PC-3 (cell line): ENCODE results near the gene PYGO1. TPM values are rescaled to one million over a fixed set of nuclear protein-coding genes. Genes with fewer than 3 reads are reported as not detected.

Experiments used
- ATAC-seq: fragments of 200-7000 bp; cut with Tn5 transposase; 2 replicates; pipeline ENCODE4 v1.9.1; 2020; ENCODE audit warnings: mild to moderate bottlenecking, moderate library complexity
- BruUV-seq: library from RNA; stranded (reverse); fragments of 400-500 nt; replicated peaks from 2 replicates; lab custom pipeline; 2021; lab: Mats Ljungman, UMichigan
- CTCF ChIA-PET: fragments of 300-600 bp; sonication (Branson Sonifier 250); formaldehyde crosslinking; loops from one replicate; lab custom pipeline; 2022; ENCODE audit warnings: antibody characterized with exemption; lab: Charles Lee
- POLR2A ChIA-PET: fragments of 300-600 bp; sonication (Branson Sonifier 250); formaldehyde crosslinking; loops from one replicate; lab custom pipeline; 2022; ENCODE audit warnings: antibody characterized with exemption; ENCODE audit not compliant: unreplicated experiment; lab: Charles Lee
- DNase-seq: peaks from one replicate; pipeline ENCODE4 v3.0.0-alpha.2; 2015
- H2AFZ ChIP-seq: fragments of 300-600 bp; sonication (generic); 2 replicates; pipeline ENCODE4 v1.6.0; 2016; ENCODE audit warnings: antibody characterized with exemption, low read length
- H3F3A ChIP-seq: fragments of 300-600 bp; sonication (generic); one replicate; pipeline ENCODE4 v1.6.0; 2017; ENCODE audit warnings: antibody characterized with exemption, low read length, control low read depth, mild to moderate bottlenecking; ENCODE audit not compliant: unreplicated experiment
- H3K27ac ChIP-seq: fragments of 300-600 bp; sonication (generic); 2 replicates; pipeline ENCODE4 v1.5.1; 2016; ENCODE audit warnings: mild to moderate bottlenecking, low read length
- H3K27me3 ChIP-seq: fragments of 300-600 bp; sonication (generic); 2 replicates; pipeline ENCODE4 v1.6.1; 2016; ENCODE audit warnings: low read length, mixed read lengths
- H3K36me3 ChIP-seq: fragments of 300-600 bp; sonication (generic); 2 replicates; pipeline ENCODE4 v1.6.1; 2016; ENCODE audit warnings: low read depth, mixed run types, low read length, mixed read lengths
- H3K4me1 ChIP-seq: fragments of 300-600 bp; sonication (generic); 2 replicates; pipeline ENCODE4 v1.5.1; 2016; ENCODE audit warnings: low read length; ENCODE audit not compliant: insufficient read depth
- H3K4me2 ChIP-seq: fragments of 300-600 bp; sonication (generic); 2 replicates; pipeline ENCODE4 v1.6.0; 2016; ENCODE audit warnings: low read length
- H3K4me3 ChIP-seq: fragments of 300-600 bp; sonication (generic); 2 replicates; pipeline ENCODE4 v1.5.1; 2016; ENCODE audit warnings: mild to moderate bottlenecking, low read length, mixed read lengths
- H3K79me2 ChIP-seq: fragments of 300-600 bp; sonication (generic); 2 replicates; pipeline ENCODE4 v1.6.1; 2017; ENCODE audit warnings: low read length, mixed read lengths
- H3K9ac ChIP-seq: fragments of 300-600 bp; sonication (generic); 2 replicates; pipeline ENCODE4 v1.6.0; 2016; ENCODE audit warnings: mild to moderate bottlenecking, low read length
- H3K9me2 ChIP-seq: fragments of 300-600 bp; sonication (generic); replicated peaks from 2 replicates; pipeline ENCODE4 v1.6.1; 2016; ENCODE audit warnings: mixed run types, low read length, mixed read lengths
- H3K9me3 ChIP-seq: fragments of 300-600 bp; sonication (generic); 2 replicates; pipeline ENCODE4 v1.6.1; 2016; ENCODE audit warnings: low read length, mixed read lengths
- H4K20me1 ChIP-seq: fragments of 300-600 bp; sonication (generic); 2 replicates; pipeline ENCODE4 v1.6.1; 2016; ENCODE audit warnings: low read length, mixed read lengths
- EZH2 ChIP-seq: fragments of 300-600 bp; sonication (generic); IDR thresholded peaks from one replicate; pipeline ENCODE4 v1.6.1; 2017; ENCODE audit warnings: antibody characterized with exemption, mild to moderate bottlenecking, low read length; ENCODE audit not compliant: unreplicated experiment
- EZH2phosphoT487 ChIP-seq: fragments of 300-600 bp; sonication (generic); IDR thresholded peaks from 2 replicates; pipeline ENCODE4 v1.6.1; 2018; ENCODE audit warnings: mild to moderate bottlenecking, antibody characterized with exemption, low read length, borderline replicate concordance
- intact Hi-C: fragments of 100-400 bp; cut with micrococcal nuclease; formaldehyde crosslinking; loops from 2 replicates; pipeline ENCODE4 v1.9.0; 2023
- total RNA-seq: library from RNA; depleted of rRNA; stranded (reverse); fragments of >200 nt; gene quantifications from 2 replicates; pipeline ENCODE4 v1.2.3, GENCODE V29; 2014
- TF ChIP-seq, protein P1 (sequence below): fragments of 300-600 bp; sonication (generic); conservative IDR thresholded peaks from 2 replicates; pipeline ENCODE4 v1.5.1; 2017; ENCODE audit warnings: antibody characterized with exemption, low read depth, mild to moderate bottlenecking, low read length

PYGO1 gene
- total RNA-seq, 1 experiment from 2014 or later = 2.0 TPM

DNA sequence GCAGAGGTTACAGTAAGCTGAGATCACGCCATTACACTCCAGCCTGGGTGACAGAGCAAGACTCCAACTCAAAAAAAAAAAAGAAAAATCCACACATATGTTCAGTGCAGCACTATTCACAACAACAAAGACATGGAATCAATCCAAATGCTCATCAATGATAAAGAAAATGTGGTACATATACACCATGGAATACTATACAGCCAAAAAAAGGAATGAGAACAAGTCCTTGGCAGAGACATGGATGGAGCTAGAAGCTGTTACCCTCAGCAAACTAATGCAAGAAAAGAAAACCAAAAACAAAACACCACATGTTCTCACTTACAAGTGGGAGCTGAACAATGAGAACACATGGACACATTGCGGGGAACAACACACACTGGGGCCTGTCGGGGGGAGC is 25.5 kb downstream of the PYGO1 start:
- Histone ChIP-seq H3K4me1 (no peaks in the 10 kb centered on the region), H3F3A (no peaks in the 10 kb centered on the region), H2AFZ (no peak overlapping the region), H3K9me3 (no peaks in the 10 kb centered on the region), H3K27ac (no peak overlapping the region), H3K9me2 (no peaks in the 10 kb centered on the region), H3K9ac (no peak overlapping the region), H3K4me2 (no peak overlapping the region), H4K20me1 (no peaks in the 10 kb centered on the region), H3K79me2 (no peaks in the 10 kb centered on the region), H3K36me3 (no peaks in the 10 kb centered on the region), H3K4me3 (no peak overlapping the region), H3K27me3 (no peaks in the 10 kb centered on the region)
- TF ChIP-seq EZH2 = no peak
- TF ChIP-seq, protein P1, sequence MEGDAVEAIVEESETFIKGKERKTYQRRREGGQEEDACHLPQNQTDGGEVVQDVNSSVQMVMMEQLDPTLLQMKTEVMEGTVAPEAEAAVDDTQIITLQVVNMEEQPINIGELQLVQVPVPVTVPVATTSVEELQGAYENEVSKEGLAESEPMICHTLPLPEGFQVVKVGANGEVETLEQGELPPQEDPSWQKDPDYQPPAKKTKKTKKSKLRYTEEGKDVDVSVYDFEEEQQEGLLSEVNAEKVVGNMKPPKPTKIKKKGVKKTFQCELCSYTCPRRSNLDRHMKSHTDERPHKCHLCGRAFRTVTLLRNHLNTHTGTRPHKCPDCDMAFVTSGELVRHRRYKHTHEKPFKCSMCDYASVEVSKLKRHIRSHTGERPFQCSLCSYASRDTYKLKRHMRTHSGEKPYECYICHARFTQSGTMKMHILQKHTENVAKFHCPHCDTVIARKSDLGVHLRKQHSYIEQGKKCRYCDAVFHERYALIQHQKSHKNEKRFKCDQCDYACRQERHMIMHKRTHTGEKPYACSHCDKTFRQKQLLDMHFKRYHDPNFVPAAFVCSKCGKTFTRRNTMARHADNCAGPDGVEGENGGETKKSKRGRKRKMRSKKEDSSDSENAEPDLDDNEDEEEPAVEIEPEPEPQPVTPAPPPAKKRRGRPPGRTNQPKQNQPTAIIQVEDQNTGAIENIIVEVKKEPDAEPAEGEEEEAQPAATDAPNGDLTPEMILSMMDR = no peak
- BruUV-seq = no TSS peak
- POLR2A ChIA-PET = no interaction called here
- CTCF ChIA-PET = no interaction called here
- DNase-seq (no peak), ATAC-seq (no peak)
- intact Hi-C loops = no loop called here

GRCh38 chr15:55555089-55555488 is 33.1 kb downstream of the PYGO1 start:
- DNase-seq = no peak
- POLR2A ChIA-PET = no interaction called here
- no peaks in the 10 kb centered on the region for H3F3A ChIP-seq
- H3K9me2 ChIP-seq = no peaks in the 10 kb centered on the region
- H3K27me3 ChIP-seq = no peaks in the 10 kb centered on the region
- no peaks in the 10 kb centered on the region for H3K79me2 ChIP-seq
- no peak for TF ChIP-seq EZH2phosphoT487
- no peak for TF ChIP-seq EZH2
- TF ChIP-seq, protein P1 = no peak
- H3K4me2 ChIP-seq = no peak overlapping the region
- intact Hi-C loops = no loop called here
- H3K27ac ChIP-seq = no peak overlapping the region
- H4K20me1 ChIP-seq = no peaks in the 10 kb centered on the region
- CTCF ChIA-PET = no interaction called here
- H3K36me3 ChIP-seq = no peaks in the 10 kb centered on the region
- H3K4me1 ChIP-seq = no peaks in the 10 kb centered on the region
- no peak overlapping the region for H2AFZ ChIP-seq
- no TSS peak for BruUV-seq
- ATAC-seq = no peak
- no peak overlapping the region for H3K4me3 ChIP-seq
- H3K9me3 ChIP-seq = no peaks in the 10 kb centered on the region
- H3K9ac ChIP-seq = no peak overlapping the region

- Histone ChIP-seq H3K27ac (no peak overlapping the region), H4K20me1 (no peaks in the 10 kb centered on the region), H3K9ac (no peak overlapping the region), H3K9me3 (no peaks in the 10 kb centered on the region), H3K9me2 (no peaks in the 10 kb centered on the region), H3F3A (no peaks in the 10 kb centered on the region), H3K4me1 (no peaks in the 10 kb centered on the region), H3K27me3 (no peaks in the 10 kb centered on the region), H3K36me3 (no peaks in the 10 kb centered on the region), H3K79me2 (no peaks in the 10 kb centered on the region), H3K4me2 (no peak overlapping the region), H3K4me3 (no peak overlapping the region), H2AFZ (no peak overlapping the region)
- intact Hi-C loops = no loop called here
- TF ChIP-seq, protein P1 = no peak
- ATAC-seq (no peak), DNase-seq (no peak)
- BruUV-seq = no TSS peak
- ChIA-PET POLR2A (no interaction called here), CTCF (no interaction called here)
Observed at GRCh38 chr15:55552926-55553325, 35.2 kb downstream of the PYGO1 start.
